GM15510 (cell line): Measurements from ENCODE around the gene EMC9.

Experiments used
- POLR2A ChIP-seq: IDR thresholded peaks from 3 replicates; pipeline ENCODE4 v1.6.1; 2011; ENCODE audit warnings: borderline replicate concordance; ENCODE audit not compliant: insufficient read length; ENCODE audit errors: extremely low read depth

The EMC9 gene, protein sequence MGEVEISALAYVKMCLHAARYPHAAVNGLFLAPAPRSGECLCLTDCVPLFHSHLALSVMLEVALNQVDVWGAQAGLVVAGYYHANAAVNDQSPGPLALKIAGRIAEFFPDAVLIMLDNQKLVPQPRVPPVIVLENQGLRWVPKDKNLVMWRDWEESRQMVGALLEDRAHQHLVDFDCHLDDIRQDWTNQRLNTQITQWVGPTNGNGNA

GRCh38 chr14:24141097-24141880 lies at the start of gene EMC9:
Gene EMC9, minus strand, starts transcription at chr14:24141591. Its CDS starts 287 bp downstream, at chr14:24141304.
- peak; percentile 95 for TF ChIP-seq POLR2A

DNA sequence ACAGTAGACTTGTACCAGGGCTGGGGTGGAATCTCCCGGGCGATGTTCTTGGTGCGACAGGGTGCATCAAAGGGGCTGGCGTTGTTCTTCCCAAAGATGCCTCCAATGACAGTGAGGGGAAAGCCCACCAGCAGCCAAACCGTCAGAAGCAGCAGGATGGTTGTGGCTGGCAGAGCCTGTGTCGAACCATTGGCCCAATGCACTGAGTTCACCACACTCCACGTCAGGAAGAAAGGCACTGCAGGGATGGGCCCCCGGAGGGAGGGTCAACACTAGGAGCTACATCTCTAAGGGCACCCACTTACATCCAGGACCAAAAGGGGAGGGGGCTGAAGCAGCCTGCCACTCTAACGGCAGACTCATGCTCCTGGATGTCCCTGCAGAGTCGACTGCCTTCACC lies 49.0 kb upstream of the EMC9 start:
- TF ChIP-seq POLR2A = no peak

DNA sequence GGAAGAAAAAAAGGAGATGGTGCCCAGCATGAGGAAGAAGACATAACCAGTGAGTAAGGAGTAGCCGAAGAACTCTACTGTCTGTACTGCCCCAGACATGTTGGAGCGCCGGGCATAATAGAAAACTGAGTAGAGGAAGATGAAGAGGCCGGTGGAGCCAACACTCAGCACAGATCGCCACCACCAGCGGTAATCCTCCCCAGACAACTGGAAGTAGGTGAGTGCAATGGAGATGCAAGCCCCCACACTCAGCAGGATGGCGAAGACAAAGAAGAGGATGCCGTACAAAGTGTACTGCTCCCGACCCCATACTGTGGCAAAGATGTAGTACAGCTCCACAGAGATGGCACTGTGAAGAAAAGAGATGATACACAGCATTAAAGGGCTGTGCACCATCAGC lies 48.1 kb upstream of the EMC9 start:
- no peak for TF ChIP-seq POLR2A

- TF ChIP-seq POLR2A = no peak
Observed at GRCh38 chr14:24189059-24189375, 47.6 kb upstream of the EMC9 start.

GRCh38 chr14:24188251-24189058 lies 47.1 kb upstream of the EMC9 start, which contains the start of gene IPO4:
Gene IPO4, minus strand, starts transcription at chr14:24188816. Its CDS starts 29 bp downstream, at chr14:24188787.
- peak; percentile 85 for TF ChIP-seq POLR2A

DNA sequence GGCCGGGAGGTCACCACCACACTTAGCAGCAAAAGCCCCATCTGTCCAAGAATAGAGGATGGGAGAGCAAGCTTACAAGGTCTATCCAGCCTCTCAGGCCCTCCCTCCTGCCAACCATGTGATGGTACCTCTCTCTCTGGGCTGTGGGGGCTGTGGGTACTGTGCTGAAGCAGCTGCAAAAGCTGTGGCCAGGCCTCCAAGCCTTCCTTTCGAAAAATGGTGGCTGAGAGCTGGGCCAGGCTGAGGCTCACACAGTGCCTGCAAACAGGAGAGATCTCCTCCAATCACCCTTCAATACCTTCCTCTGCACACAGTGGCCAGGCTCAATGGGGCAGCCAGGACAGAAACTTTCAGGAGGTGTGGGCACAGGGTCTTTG lies 46.1 kb upstream of the EMC9 start:
- no peak for TF ChIP-seq POLR2A

GRCh38 chr14:24186831-24187538 lies 45.6 kb upstream of the EMC9 start:
- no peak for TF ChIP-seq POLR2A

DNA sequence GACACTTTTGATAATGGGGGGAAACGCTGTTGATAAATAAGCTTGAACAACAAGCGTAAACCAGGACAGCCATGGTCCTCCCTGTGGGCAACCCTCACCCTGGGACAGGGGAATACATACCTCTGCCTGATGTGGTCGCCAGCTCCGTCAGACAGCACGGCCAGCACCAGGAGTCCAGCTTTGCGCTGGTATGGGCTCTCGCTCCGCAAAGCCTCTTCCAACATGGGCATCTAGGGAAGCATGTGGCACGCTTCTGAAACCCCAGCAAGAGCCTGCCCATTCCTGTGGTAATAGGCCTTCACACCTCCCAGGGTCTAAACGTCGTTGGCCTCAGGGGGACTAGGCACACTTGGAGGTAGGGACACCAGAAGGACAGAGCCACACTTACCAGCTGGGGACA lies 44.4 kb upstream of the EMC9 start:
- TF ChIP-seq POLR2A = no peak

GRCh38 chr14:24185026-24185425 lies 43.6 kb upstream of the EMC9 start:
- no peak for TF ChIP-seq POLR2A

- no peak for TF ChIP-seq POLR2A
Observed at GRCh38 chr14:24184104-24184970, 42.9 kb upstream of the EMC9 start.

DNA sequence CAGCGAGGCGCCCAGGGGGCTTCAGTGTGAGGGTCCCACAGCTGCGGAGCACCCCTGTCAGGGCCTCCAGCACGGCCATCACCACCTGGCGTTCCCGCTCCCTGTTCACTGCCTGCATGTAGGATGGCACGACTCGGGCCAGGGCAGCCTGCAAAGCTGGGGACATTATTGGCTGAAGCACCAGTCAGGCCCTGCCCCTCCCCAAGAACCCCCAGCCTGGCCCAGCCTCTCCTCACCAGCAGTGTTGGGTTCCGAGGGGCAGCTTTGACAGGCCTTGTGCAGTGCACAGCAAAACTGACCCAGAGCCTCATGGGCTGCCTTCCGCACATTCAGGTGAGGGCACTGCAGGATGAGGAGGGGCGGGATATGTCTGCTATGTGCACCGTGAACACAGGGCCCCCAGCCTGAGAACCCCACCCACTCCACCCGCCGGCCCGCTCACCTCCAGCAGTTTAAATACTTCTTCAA lies 41.7 kb upstream of the EMC9 start:
- peak; percentile 2 for TF ChIP-seq POLR2A

GRCh38 chr14:24182110-24182882 lies 40.9 kb upstream of the EMC9 start:
- peak; percentile 10 for TF ChIP-seq POLR2A
